Mucosa of descending colon (tissue), 3 donors: ENCODE data around the gene LTO1. TPM values are rescaled to one million over a fixed set of nuclear protein-coding genes. Genes with fewer than 3 reads are reported as not detected.
"Not testable (repeated sequence)": the region's sequence is repeated elsewhere in the genome, so short reads cannot be mapped to it uniquely, and the experiment has no call there.

Experiments
- ATAC-seq: fragments of 200-7000 bp; cut with Tn5 transposase; one replicate; pipeline ENCODE4 v1.9.1; 2020; ENCODE audit warnings: mild to moderate bottlenecking, moderate library complexity
- DNase-seq, 3 donors: peaks; one replicate each; pipeline ENCODE4 v3.0.0-alpha.2; 2020
- H3K36me3 ChIP-seq: fragments of 200-600 bp; one replicate; pipeline ENCODE4 v1.8.0; 2021; ENCODE audit warnings: low read depth, mild to moderate bottlenecking
- H3K4me1 ChIP-seq: fragments of 200-600 bp; one replicate; pipeline ENCODE4 v1.8.0; 2021; ENCODE audit warnings: low read depth, mild to moderate bottlenecking
- H3K4me3 ChIP-seq: fragments of 200-600 bp; one replicate; pipeline ENCODE4 v1.8.0; 2021; ENCODE audit warnings: mild to moderate bottlenecking
- H3K9me3 ChIP-seq: fragments of 200-600 bp; one replicate; pipeline ENCODE4 v1.8.0; 2021; ENCODE audit warnings: mild to moderate bottlenecking
- CTCF ChIP-seq: fragments of 200-600 bp; IDR thresholded peaks from one replicate; pipeline ENCODE4 v1.8.0; 2022; ENCODE audit warnings: antibody characterized with exemption, mild to moderate bottlenecking
- intact Hi-C, 2 donors: fragments of 100-400 bp; cut with DNase I in 1 of 2; cut with micrococcal nuclease in 1 of 2; formaldehyde crosslinking; loops; one replicate each; pipeline versions ENCODE4 v1.11.0 to v1.11.1; 2022; cut with DNase I, micrococcal nuclease
- total RNA-seq, 3 donors: library from RNA; stranded (reverse); fragmentation: NEBNext Ultra II Directional in 2 of 3; extraction: Animal tissue kit (Norgen Biotek cat#: 25700) in 2 of 3; gene quantifications; one replicate each; pipeline versions ENCODE4 v1.2.1 to v1.2.4, GENCODE V29; 2021 to 2023
- donor health status: DM: no; HTN: no; CAD: no; lungs with moderate emphysema.
- donor health status: DM: no; HTN: no; CAD: no.
- donor health status: DM: no; HTN: yes; CAD: no.

LTO1 gene
- total RNA-seq, 3 donors from 2014 or later = 21.8 to 30.5 (median 22.4) TPM

DNA sequence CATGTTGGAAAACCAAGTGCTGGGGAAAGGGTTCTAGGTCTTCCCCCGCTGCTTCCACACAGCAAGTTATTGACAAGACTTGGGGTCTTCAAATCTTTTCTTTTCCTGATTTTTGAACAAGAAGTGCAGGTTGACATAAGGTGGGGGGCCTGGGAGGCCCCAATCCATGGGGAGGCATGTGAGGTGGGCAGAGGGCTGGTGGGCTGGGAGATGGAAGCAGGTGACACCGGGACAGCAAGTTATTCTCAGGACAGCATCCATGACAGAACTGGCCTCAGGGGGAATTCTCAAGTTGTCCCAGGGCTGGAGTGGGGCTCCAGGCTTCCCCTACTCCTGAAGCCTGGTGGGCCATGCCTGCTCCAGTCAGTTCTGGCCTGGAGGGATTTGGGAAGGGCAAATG, 23.2 kb upstream of the LTO1 start:
- ATAC-seq (no peak), DNase-seq (no peak)

DNA sequence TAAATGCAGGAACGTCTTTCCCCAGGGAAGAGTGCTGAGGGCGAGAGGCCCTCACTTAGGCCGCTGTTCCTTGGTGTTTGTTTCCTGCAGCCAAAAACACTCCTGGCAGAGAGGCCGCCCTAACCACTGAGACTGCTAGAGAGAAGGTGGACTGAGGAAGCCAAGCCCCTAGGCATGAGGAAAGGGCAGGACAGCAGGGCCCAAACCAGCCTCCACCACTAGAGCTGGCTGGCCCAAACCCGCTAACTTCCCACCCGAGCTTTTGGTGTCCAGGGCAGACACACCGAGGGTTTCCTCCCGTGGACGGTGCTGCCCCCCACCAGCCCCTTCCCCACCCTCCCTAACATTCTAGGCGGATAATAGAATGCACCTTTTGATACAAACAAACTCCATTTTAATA, 22.7 kb upstream of the LTO1 start:
- H3K9me3 ChIP-seq = no peaks in the 10 kb centered on the region
- H3K4me3 ChIP-seq = no peak overlapping the region
- no peaks in the 10 kb centered on the region for H3K36me3 ChIP-seq
- TF ChIP-seq CTCF = no peak
- DNase-seq (no peak), ATAC-seq (no peak)
- H3K4me1 ChIP-seq = no peaks in the 10 kb centered on the region
- intact Hi-C loops = no loop called here

More for the DNA sequence above, 23.2 kb upstream of the LTO1 start:
- Histone ChIP-seq H3K9me3 (no peaks in the 10 kb centered on the region), H3K4me3 (no peak overlapping the region), H3K36me3 (no peaks in the 10 kb centered on the region), H3K4me1 (peaks cover 2% of the 10 kb centered on the region)
- intact Hi-C loops = no loop called here
- TF ChIP-seq CTCF = no peak

GRCh38 chr11:69697469-69697843, 22.3 kb upstream of the LTO1 start:
- intact Hi-C loops = no loop called here
- Histone ChIP-seq H3K4me3 (no peak overlapping the region), H3K9me3 (no peaks in the 10 kb centered on the region), H3K4me1 (no peaks in the 10 kb centered on the region), H3K36me3 (no peaks in the 10 kb centered on the region)
- TF ChIP-seq CTCF = no peak
- DNase-seq (no peak), ATAC-seq (no peak)

- Histone ChIP-seq H3K4me3 (no peak overlapping the region), H3K36me3 (no peaks in the 10 kb centered on the region), H3K4me1 (no peaks in the 10 kb centered on the region), H3K9me3 (no peaks in the 10 kb centered on the region)
- TF ChIP-seq CTCF = no peak
- no peak for DNase-seq
- ATAC-seq = no peak
- intact Hi-C loops = no loop called here
These were observed 21.8 kb upstream of the LTO1 start for GRCh38 chr11:69696749-69697468.

DNA sequence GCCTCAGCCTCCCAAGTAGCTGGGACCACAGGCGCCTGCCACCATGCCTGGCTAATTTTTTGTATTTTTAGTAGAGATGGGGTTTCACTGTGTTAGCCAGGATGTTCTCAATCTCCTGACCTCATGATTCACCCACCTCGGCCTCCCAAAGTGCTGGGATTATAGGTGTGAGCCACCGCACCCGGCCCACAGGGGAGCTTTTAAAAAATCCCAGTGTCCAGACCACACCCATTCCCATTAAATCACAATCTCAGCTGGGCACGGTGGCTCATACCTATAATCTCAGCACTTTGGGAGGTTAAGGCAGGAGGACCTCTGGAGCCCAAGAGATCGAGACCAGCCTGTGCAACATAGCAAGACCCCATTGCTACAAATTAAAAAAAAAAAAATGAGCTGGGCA, 20.8 kb upstream of the LTO1 start:
- intact Hi-C loops, H3K36me3 ChIP-seq, H3K4me1 ChIP-seq, DNase-seq, ATAC-seq, H3K4me3 ChIP-seq, H3K9me3 ChIP-seq: not testable (repeated sequence)

DNA sequence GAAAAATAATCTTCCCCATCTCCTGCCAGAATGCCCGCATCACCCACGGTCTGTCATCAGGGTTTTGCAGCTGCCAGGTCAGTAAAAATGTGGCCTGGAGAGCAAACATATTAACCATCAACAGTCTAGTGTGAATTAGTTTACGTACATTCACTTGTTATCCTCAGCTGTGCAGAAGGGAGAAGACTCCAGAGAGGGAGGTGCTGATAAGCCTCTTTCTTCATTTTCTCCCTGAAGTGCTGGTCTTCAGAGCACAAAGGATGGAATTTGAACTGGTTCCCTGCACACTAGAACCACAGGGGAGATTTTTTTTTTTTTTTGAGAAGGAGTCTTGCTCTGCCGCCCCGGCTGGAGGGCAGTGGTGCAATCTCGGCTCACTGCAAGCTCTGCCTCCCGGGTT, 20.4 kb upstream of the LTO1 start:
- intact Hi-C loops = no loop called here
- TF ChIP-seq CTCF = no peak

More for the DNA sequence above, 20.4 kb upstream of the LTO1 start:
- H3K4me1 ChIP-seq = no peaks in the 10 kb centered on the region
- H3K4me3 ChIP-seq = no peak overlapping the region
- no peak for DNase-seq
- no peaks in the 10 kb centered on the region for H3K9me3 ChIP-seq
- no peaks in the 10 kb centered on the region for H3K36me3 ChIP-seq
- no peak for ATAC-seq
